Activated B cell treated with CpG ODN at 0.5 μM for 24 hours (primary cell): ENCODE data around the gene NYNRIN. TPM values are rescaled to one million over a fixed set of nuclear protein-coding genes. Genes with fewer than 3 reads are reported as not detected.
"Not testable (repeated sequence)": the region's sequence is repeated elsewhere in the genome, so short reads cannot be mapped to it uniquely, and the experiment has no call there.

ENCODE experiments used
- ATAC-seq: fragments of 200-7000 bp; cut with Tn5 transposase; one replicate; pipeline ENCODE4 v1.10.0; 2021; ENCODE audit warnings: low read depth, mild to moderate bottlenecking, moderate library complexity
- CTCF ChIA-PET: fragments of 350-600 bp; sonication (Branson Sonifier 250); formaldehyde crosslinking; loops from one replicate; lab custom pipeline; 2021; ENCODE audit warnings: antibody characterized with exemption; lab: Charles Lee
- POLR2A ChIA-PET: fragments of 350-600 bp; sonication (Branson Sonifier 250); formaldehyde crosslinking; loops from one replicate; lab custom pipeline; 2021; ENCODE audit warnings: antibody characterized with exemption; lab: Charles Lee
- DNase-seq: peaks from one replicate; pipeline ENCODE4 v3.0.0; 2022
- H3K27ac Mint-ChIP-seq: one replicate; pipeline ENCODE4 v1.8.0; 2020; ENCODE audit warnings: mixed read lengths
- H3K27me3 Mint-ChIP-seq: one replicate; pipeline ENCODE4 v1.8.0; 2021; ENCODE audit warnings: mixed read lengths
- H3K36me3 Mint-ChIP-seq: one replicate; pipeline ENCODE4 v1.8.0; 2021; ENCODE audit warnings: low read depth, mixed read lengths
- H3K4me1 Mint-ChIP-seq: one replicate; pipeline ENCODE4 v1.8.0; 2021; ENCODE audit warnings: mixed read lengths
- H3K4me3 Mint-ChIP-seq: one replicate; pipeline ENCODE4 v1.8.0; 2020; ENCODE audit warnings: mild to moderate bottlenecking, mixed read lengths
- H3K9me3 Mint-ChIP-seq: one replicate; pipeline ENCODE4 v1.8.0; 2020; ENCODE audit warnings: mixed read lengths
- CTCF ChIP-seq: fragments of 200-600 bp; IDR thresholded peaks from one replicate; pipeline ENCODE4 v1.8.0; 2022; ENCODE audit warnings: antibody characterized with exemption, mild to moderate bottlenecking
- intact Hi-C: fragments of 100-400 bp; cut with micrococcal nuclease; formaldehyde crosslinking; loops from one replicate; pipeline ENCODE4 v1.15.1; 2024
- total RNA-seq: library from RNA; stranded (reverse); gene quantifications from 2 replicates; pipeline ENCODE4 v1.2.3, GENCODE V29; 2022

NYNRIN gene
- total RNA-seq, result 0.02 and 0.04 TPM in 2 replicates

- peaks cover 30% of the 10 kb centered on the region for H3K27me3 Mint-ChIP-seq
- H3K36me3 Mint-ChIP-seq, result no peaks in the 10 kb centered on the region
- no peak for TF ChIP-seq CTCF
- intact Hi-C loops, result loop anchor here (5.0 kb wide), 1 partner anchor 33 kb away; no protein-coding TSS in a partner anchor
- peaks cover 11% of the 10 kb centered on the region for H3K4me1 Mint-ChIP-seq
- CTCF ChIA-PET, result interaction anchor here (1.2 kb wide), 1 partner anchor 32 kb away, joined by 3 read pairs; no protein-coding TSS in a partner anchor
- H3K4me3 Mint-ChIP-seq, result peak within 1 kb of the TSS; percentile 71
- H3K27ac Mint-ChIP-seq, result no peak within 1 kb of the TSS
- POLR2A ChIA-PET, result interaction anchor here (0.6 to 1.1 kb wide), 3 partner anchors 31 to 318 kb away, joined by 3 to 8 read pairs (median 5); partner anchors contain the start of gene KHNYN
- DNase-seq (peak; percentile 30), ATAC-seq (peak; percentile 89)
- no peaks in the 10 kb centered on the region for H3K9me3 Mint-ChIP-seq
Measured at GRCh38 chr14:24398653-24399446, at the start of gene NYNRIN. TSS of gene NYNRIN (plus strand) at chr14:24399003. CDS start at chr14:24399247, 244 bp downstream.

- peaks cover 43% of the 10 kb centered on the region for H3K27me3 Mint-ChIP-seq
- H3K9me3 Mint-ChIP-seq, result no peaks in the 10 kb centered on the region
- TF ChIP-seq CTCF, result no peak
- no peak overlapping the region for H3K4me3 Mint-ChIP-seq
- ATAC-seq (no peak), DNase-seq (no peak)
- H3K27ac Mint-ChIP-seq, result no peak overlapping the region
- intact Hi-C loops, result no loop called here
- no peaks in the 10 kb centered on the region for H3K4me1 Mint-ChIP-seq
- POLR2A ChIA-PET, result no interaction called here
- CTCF ChIA-PET, result interaction anchor here (0.6 to 1.1 kb wide), 3 partner anchors 16 to 88 kb away, joined by 3 to 4 read pairs (median 3); no protein-coding TSS in a partner anchor
- H3K36me3 Mint-ChIP-seq, result no peaks in the 10 kb centered on the region
Measured at GRCh38 chr14:24349742-24350141, 49.1 kb upstream of the NYNRIN start.

GRCh38 chr14:24351517-24351916, 47.3 kb upstream of the NYNRIN start:
- no peak overlapping the region for H3K27ac Mint-ChIP-seq

GRCh38 chr14:24353559-24354481, 45.0 kb upstream of the NYNRIN start:
- no peak for DNase-seq
- Mint-ChIP-seq H3K4me1 (no peaks in the 10 kb centered on the region), H3K9me3 (no peaks in the 10 kb centered on the region), H3K36me3 (no peaks in the 10 kb centered on the region), H3K27me3 (peaks cover 34% of the 10 kb centered on the region), H3K4me3 (no peak overlapping the region), H3K27ac (no peak overlapping the region)
- no peak for ATAC-seq
- no peak for TF ChIP-seq CTCF
- ChIA-PET POLR2A (interaction anchor here (0.6 to 1.2 kb wide), 2 partner anchors 13 to 19 kb away, joined by 3 read pairs; no protein-coding TSS in a partner anchor), CTCF (interaction anchor here (1.5 kb wide), 1 partner anchor 12 kb away, joined by 3 read pairs; no protein-coding TSS in a partner anchor)
- intact Hi-C loops, result no loop called here

More at GRCh38 chr14:24351517-24351916, 47.3 kb upstream of the NYNRIN start:
- peaks cover 38% of the 10 kb centered on the region for H3K27me3 Mint-ChIP-seq
- no peak for DNase-seq
- CTCF ChIA-PET, result interaction anchor here (1.1 to 1.9 kb wide), 2 partner anchors 14 to 80 kb away, joined by 3 to 6 read pairs; no protein-coding TSS in a partner anchor
- H3K36me3 Mint-ChIP-seq, result no peaks in the 10 kb centered on the region
- H3K4me1 Mint-ChIP-seq, result no peaks in the 10 kb centered on the region
- intact Hi-C loops, result no loop called here
- H3K4me3 Mint-ChIP-seq, result no peak overlapping the region
- no peak for TF ChIP-seq CTCF
- no peak for ATAC-seq
- POLR2A ChIA-PET, result no interaction called here
- H3K9me3 Mint-ChIP-seq, result no peaks in the 10 kb centered on the region

GRCh38 chr14:24354482-24354825, 44.3 kb upstream of the NYNRIN start:
- not testable (repeated sequence) for H3K4me3 Mint-ChIP-seq
- POLR2A ChIA-PET, result interaction anchor here (0.6 to 1.2 kb wide), 2 partner anchors 12 to 18 kb away, joined by 3 read pairs; no protein-coding TSS in a partner anchor
- peaks cover 32% of the 10 kb centered on the region for H3K27me3 Mint-ChIP-seq

More at GRCh38 chr14:24354482-24354825, 44.3 kb upstream of the NYNRIN start:
- ATAC-seq, H3K27ac Mint-ChIP-seq, DNase-seq, H3K36me3 Mint-ChIP-seq, H3K4me1 Mint-ChIP-seq, CTCF ChIA-PET, intact Hi-C loops, H3K9me3 Mint-ChIP-seq: not testable (repeated sequence)
